NCI-H1436 (cell line): ENCODE results near the gene AAK1.
"Not testable (repeated sequence)": the region's sequence is repeated elsewhere in the genome, so short reads cannot be mapped to it uniquely, and the experiment has no call there.

ENCODE experiments used
- DNase-seq: peaks from one replicate; lab custom pipeline; 2025; lab: John Stamatoyannopoulos, UW

Gene AAK1

DNA sequence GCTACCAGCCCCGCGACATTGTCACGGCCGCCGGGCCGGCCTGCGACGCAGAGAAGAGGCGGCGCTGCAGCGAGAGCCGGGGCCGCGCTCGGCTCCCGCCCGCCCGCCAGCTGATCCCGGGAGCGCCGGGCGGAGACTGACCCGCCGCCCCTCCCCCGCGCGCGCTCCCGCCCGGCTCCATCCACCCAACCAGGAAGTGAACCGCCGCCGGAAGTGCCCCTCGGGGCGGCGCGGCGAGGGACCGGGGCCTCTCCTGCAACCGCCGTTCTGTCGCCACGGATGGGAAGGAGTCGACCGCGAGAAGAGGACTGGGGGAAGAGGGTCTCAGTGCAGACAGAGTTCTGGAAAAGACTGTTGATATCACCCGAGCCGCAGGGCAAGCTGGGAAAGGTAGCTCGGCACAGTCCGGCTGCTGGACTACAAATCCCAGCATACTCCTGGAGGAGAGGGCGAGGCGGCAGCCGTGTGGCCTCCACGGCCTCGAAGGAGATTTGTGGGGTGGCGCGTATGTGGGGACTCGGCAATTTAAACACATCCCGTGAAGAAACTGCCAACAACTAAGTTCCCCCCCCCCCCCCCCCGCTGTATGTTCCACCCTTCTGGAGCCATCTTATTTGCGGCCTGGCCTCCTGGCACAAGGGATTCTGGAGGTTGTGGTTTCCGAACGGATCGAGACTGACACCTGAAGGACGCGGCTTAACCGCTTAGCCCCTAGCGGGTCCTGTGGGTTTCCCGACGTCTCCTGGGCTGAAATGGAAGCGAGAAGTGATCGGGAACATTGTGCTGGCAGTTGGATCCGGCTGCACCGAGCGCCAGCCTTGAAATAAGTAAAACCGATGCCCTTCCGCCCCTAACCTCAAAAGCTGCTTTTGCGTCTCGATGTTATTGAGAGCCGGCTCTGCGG, at the start of gene AAK1:
Gene AAK1 (minus strand): TSS at position 138 of the 904 bp plus-strand sequence. CDS start 699 bp downstream, outside the sequence.
- peak; percentile 80 for DNase-seq

DNA sequence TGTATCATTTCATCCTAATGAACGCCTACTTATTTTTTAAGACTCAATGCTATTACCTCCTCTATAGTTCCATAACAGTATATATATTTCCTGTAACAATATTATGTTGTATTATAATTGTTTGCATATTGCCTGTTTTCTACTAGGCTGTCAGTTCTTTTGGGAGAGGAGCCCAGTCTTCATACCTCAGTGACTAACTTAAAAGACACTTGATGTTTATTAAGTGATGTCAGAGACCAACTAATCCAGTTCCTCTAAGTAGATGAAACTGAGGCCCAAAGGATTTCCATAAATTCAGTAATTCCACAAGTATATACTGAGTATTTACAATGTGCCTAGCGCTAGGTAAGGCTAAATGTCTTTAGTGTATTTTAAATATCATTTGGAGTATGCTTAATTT, 48.9 kb upstream of the AAK1 start:
- DNase-seq = no peak

DNA sequence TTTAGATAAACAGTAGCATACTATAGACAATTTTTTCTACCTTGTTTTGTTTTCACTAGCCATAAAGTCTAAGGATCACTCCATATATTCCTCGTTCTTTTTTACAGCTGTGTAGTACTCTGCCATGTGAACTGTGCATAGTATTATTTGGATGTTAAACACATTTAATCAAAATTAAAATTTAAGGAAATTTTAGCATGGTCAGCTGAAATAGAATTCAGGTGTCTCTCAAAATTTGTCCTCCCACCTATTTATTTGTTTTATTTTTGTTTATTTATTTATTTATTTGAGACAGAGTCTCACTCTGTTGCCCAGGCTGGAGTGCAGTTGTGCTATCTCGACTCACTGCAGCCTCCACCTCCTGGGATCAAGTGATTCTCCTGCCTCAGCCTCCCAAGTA, 46.4 kb upstream of the AAK1 start:
- no peak for DNase-seq

DNA sequence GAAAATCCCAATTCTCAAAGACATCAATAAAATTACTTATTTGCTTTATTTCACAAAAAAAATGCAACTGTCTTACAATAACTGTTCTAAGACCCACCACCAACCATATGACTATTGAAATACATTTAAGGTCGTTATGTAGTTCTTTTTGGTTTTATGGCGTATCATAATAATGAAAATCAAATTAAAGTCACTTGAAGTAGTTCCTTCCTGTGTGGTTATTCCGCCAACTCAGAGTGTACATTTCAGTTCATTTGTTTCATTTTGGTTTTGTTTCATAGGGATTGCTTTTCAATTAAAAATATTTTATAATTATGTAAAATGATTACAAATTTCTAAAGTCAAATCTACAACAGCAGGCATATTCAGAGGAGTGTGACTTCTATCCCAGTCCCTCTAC, 45.9 kb upstream of the AAK1 start:
- no peak for DNase-seq

DNA sequence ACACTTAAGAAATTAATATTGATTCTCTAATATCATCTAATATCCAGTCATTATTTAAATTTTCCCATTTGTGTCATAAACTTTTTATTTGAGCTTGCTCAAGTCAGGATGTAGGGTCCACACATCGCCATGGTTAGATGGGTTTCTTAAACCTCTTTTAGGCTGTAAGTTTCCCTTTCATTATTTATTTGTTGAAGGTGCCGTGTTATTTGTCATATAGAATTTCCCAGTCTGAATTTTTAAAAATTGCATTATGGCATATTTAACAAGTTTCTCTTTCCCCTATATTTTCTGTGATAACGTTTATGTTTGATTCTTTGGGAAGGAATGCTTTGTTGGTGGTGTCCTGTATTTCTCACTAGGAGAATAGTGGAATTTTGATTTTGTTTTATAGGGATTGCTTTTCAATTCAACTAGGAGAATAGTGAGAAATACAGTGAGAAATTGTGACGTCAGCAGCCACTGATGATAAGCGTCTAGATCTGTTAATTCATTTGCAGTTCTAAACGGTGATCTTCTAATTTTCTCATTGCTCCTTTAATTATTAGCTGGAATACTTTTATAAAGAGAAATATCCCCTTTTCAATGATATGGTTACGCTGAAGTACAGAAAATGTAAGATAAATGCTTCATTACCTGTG, 44.6 kb upstream of the AAK1 start:
- no peak for DNase-seq

DNA sequence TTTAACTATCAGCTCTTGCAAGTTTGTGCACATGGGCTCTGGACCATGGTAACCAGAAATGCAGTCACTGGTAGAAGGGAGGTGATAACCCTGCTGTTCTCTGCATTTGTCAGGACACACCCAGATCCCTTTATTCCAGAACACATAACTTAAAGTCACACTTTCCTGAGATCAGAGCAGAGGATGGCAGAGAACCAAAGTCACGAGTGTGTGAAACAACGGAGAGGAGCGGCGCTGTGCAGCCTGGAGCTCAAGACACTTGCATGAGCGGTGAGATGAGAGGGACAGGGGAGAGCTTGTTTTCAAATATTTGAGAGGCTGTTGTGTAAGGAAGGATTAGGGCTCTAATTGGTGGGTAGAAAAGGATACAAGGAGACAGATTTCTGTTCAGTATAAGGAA, 43.3 kb upstream of the AAK1 start:
- no peak for DNase-seq

DNA sequence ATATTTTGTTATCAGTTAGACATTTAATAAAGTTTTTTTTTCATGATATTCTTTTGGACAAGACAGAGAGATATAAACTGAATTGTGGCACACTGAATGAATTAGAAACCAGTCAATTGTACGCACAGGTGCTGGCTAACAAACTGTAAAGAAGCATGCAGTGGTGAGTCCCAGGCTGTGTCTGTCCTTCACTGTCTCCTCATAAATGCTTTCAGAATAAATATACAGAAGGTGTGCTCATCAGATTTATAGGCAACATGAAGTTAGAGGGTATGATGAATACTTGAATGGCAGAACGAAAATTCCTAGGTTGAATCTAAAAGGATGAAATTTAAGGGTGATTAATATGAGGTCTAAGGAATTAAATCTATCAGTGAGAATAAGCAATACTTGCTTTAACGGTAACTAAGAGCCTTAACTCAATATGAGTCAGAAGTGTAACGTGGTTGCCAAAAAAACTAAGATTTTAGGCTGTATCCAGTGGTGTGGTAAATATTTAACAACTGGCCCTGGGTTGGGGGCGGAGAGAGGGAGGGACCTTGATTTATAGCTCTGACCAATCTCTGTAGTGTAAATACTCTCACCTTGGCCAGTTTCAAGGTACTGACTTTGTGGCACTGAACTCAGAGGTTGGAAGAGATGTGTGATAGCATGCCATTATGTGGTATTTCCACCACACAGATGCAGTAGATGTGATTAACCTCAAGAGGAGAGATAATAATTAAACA, 41.9 kb upstream of the AAK1 start:
- DNase-seq = no peak

DNA sequence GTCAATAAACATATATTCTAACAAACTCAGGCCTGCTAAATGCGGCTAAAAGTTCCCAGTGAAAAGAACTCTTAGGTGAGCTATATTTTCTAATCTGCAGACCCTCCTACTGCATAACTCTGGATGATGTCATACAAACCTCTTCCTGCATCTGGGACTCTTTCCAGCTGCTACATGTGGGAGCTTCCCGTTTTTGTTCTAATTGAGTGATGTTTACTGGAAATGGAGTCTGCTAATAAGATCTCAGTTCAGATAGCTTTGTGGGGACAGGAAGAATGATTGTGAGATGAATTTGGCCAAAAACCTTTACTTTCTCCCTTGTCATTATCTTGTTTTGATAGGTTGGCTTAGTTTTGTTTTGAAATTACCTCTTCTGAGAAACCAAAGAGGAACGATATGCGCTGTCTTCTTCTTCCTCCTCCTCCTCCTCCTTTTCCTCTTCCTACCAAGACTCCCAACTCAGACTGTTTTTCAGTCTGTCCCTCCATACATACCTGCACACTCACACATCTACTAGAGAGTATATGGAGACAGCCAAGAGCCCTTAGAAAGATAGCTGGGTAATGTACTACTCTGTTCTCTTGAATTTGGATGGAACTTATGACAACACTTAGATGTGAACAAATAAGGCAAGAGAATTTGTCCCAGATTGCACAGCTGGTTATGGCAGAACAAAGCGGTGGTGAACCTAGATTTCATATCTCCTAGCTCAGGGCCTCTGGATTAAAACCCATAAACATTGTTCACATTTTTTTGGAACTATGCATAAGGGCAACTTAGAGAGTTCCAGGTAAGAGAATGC, 39.8 kb upstream of the AAK1 start:
- no peak for DNase-seq

DNA sequence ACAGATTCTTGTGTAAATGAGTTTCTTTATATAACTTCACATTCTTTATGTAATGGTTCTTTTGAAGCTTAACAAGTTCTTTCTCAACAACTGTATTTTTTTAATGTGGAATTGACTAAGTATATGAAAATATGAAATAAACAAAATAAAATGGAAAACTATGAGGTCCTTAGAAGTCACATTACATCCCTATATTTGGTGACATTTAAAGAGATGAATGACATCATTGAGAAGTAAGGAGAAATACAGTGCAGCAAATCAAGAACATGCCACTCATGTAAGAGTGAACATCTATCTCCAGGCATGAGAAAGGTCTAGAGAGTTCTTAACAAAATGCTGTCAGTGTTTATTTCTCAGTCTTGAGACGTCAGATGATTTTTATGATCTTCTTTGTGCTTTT, 39.0 kb upstream of the AAK1 start:
- no peak for DNase-seq

DNA sequence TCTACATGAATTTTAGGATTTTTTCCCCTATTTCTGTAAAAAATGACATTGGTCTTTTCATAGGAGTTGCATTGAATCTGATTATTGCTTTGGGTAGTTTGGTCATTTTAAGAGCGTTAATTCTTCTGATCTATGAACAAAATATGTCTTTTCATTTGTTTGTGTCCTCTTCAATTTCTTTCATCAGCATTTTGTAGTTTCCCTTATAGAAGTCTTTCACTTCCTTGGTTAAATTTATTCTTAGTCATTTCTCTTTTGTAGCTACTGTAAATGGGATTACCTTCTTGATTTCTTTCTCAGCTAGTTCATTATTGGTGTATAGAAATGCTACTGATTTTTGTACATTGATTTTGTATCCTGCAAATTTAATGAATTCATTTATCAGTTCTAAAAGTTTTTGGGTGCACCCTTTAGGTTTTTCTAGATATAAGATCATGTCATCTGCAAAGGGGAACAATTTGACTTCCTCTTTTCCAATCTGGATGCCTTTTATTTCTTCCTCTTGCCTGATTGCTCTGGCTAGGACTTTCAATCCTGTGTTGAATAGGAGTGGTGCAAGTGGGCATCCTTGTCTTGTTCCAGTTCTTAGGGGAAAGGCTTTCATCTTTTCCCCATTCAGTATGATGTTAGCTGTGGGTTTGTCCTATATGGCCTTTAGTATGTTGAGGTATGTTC, 36.6 kb upstream of the AAK1 start:
- no peak for DNase-seq

DNA sequence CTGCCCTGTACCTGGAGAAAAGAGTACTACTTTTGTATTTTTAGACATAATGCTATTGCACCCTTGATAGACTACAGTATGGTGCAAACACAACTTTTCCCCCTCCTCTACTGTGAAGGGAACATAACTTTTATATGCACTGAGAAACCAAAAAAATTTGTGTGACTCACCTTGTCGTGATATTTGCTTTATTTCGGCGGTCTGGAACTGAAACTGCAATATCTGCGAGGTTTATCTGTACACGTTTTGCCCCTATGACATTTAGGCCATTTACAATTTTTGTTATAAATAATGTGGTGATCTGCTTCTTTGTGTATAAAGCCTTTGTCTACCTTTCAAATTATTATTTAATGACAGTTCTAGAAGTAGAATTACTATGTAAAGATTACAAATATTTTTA, 34.4 kb upstream of the AAK1 start:
- DNase-seq = no peak

DNA sequence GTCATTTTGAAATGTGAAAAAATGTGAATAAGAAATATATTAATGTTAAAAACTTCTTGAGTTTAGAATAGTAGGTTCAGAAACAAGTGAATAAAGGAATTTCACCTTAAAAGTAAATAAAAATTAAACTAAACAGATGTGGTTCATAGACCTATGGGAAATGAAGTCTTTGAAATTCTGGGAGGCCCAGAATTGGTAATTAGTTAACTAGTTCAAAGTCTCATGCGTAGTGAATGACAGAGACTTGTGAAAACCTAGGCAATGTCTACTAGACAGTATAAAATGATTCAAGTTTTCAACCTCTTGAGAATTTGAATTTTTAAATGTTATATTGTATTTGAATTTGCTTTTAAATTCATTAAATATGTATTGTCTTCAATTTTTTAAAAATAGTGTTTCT, 32.6 kb upstream of the AAK1 start:
- DNase-seq = no peak

DNA sequence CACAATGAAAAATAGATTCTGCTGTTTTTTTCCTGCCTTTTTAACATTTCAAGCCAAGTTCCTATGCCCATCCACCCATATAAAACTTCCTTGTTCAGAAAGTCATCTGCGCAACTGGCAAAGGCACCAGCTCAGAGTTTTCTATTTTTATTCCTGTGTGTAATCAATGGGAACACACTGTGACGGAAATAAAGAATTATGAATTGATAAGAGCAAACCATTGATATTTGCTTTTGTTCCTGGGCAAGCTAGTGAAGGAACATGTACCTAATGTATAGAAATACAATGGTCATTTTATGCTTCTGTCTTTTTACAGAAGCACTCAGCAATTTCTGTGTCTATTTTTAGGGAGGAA, 30.8 kb upstream of the AAK1 start:
- no peak for DNase-seq

DNA sequence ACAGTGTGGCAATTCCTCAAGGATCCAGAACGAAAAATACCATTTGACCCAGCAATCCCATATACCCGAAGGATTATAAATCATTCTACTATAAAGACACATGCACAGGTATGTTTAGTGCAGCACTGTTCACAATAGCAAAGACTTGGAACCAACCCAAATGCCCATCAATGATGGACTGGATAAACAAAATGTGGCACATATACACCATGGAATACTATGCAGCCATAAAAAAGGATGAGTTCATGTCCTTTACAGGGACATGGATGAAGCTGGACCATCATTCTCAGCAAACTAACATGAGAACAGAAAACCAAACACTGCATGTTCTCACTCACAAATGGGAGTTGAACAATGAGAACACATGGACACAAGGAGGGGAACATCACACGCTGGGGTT, 29.6 kb upstream of the AAK1 start:
- DNase-seq = not testable (repeated sequence)

DNA sequence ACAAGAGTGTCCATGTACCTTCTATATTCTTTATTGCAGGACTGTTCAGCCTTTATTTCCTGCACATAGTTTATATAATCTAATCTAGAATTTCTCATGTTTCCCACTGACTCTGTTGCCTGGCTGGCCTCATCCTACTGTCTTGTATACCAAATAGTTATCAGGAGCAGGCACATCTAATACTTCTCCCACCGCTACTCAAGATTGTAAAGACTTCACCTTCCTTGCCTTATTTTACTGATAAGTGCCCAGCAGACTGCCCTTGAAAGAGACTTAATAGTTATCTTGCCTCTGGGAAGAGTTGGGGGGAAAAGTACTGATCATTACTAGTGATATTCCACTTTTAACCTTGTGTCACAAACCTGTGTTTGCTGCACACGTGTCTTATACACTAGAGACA, 26.1 kb upstream of the AAK1 start:
- no peak for DNase-seq

DNA sequence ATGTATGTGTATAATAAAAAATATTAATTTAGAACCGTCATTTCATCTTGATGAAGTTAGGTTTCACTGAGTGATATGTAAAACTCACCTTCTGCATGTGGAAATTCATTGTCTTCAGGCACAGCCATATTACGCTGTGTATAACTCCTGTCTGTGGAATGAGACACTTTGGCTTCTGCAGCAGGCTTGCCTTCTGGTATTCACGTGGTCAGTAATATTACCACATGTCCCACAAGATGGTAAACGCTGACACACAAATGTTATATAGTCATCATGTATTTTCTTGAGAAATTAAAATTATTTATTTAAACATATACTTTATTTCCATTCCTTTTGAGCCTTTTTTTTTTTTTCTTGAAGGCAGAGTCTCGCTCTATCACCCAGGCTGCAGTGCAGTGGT, 25.1 kb upstream of the AAK1 start:
- DNase-seq = no peak

DNA sequence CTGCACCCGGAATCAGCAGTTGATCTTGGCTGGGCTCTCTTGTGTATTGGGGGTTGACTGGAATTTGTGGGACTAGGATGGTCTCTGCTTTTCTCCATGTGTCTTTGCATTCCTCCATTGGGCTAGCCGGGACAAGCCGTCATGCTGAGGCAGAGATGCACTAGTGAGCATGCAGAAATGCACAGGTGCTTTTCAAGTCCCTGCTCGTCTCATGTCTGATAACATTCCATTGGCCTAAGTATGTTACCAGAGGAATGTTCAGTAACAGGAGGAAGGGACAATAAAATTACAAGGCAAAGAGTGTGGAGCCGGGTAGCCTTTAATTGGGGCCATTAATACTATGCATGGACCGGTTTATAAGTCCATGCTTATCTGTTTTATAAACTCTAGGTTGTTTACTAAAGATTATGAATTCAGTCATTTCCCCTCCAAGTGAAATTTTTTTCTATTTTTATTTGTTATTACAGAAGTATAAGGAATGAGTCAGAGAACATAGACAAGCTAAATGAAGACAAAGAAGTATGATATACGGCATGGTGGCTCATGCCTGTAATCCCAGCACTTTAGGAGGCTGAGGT, 24.4 kb upstream of the AAK1 start:
- no peak for DNase-seq

DNA sequence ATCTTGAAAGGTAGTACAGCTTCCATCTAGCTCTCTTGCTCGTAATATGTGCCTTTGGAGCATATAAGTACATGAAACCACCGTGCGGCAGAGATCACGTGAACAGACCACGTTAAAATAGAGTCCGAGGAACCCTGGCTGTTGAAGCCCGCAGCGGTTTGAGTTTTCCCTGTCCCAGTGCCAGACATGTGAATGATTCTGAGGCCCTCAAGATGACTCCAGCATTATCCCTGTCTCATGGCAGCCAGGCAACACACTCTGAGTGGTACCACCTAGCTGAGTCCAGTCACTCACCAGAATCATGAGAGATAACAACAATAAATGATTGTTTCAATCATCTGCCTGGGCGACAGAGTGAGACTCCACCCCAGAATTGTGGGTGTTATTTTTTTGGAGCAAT, 21.6 kb upstream of the AAK1 start:
- DNase-seq = no peak

DNA sequence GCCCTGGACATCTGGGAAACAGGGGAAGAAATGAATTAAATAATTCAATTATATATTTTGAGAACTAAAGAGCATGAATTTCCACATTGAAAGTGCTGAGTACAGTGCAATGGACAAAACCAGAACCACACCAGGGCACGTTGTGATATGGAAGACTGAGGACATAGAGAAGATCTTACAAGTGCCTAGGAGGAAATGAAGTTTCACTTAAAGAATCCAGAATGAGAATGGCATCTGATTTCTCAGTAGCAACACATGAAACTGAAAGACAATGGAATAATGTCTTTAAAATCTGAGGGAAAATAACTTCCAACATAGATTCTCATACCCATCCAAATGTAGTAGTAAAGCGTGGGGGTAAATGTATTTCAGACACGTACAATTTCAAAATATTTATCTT, 20.3 kb upstream of the AAK1 start:
- no peak for DNase-seq

DNA sequence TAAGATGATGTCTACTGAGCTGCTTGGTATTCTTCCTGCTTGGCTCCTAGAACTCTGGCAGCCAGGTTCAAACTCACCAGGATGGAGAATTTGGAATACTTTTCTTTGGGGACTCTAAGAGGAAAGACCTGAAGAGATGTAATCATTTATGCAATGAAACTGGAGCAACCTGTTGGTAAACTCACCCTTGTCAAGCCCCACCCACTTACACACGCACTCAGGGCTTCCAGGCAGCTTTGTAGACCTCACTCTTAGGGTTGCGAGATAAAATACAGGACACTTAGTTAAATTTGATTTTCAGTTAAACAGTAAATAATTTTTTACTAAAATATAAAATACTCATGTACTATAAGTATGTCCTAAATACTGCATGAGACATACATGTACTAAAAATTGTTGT, 19.0 kb upstream of the AAK1 start:
- not testable (repeated sequence) for DNase-seq

DNA sequence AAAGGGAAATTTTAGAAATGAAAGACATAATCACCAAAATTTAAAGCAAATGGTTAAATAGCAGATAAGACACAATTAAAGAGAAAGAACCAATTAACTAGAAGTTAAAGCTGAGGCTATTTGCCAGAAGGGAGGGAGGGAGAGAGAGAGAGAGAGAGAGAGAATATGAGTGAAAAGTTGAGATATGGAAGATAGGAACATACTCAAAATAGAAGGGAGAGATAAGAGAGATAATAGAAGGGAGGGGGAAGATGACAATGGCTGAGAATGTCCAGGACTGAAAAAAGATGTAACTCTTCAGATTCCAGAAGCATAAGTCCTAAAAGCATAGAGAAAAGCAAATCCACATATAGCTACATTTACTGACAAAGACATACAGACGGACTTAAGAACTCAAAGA, 17.1 kb upstream of the AAK1 start:
- DNase-seq = no peak
